ENCODE data around the gene PGLYRP4.

PGLYRP4 gene

DNA sequence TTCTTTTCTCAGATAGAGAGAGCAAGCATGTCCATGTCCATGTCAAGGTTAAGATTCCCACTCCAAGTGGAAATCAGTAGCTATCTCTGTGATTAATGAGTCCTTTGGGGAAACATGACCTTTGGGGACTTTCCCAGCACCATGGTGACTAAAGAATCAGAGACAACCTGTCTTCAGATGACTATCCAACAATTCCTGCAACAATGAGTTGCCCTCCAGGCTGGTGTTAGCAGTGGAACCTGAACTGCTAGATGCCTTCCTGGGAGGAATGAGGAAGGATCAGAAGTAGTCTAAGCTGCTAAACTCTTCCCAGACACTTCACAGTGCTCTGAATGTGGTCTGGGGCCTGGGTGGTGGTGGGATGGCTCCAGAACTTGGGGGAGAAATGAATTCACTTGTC lies 15.5 kb upstream of the PGLYRP4 start:
- Histone ChIP-seq H3K4me3 (ENCODE audit: low read length) (no peak overlapping the region), H3K27me3 (ENCODE audit: control insufficient read depth, low read length) (peaks cover 11% of the 10 kb centered on the region), H3K79me2 (ENCODE audit: control insufficient read depth, low read length) (no peaks in the 10 kb centered on the region), H3K4me1 (ENCODE audit: control insufficient read depth, low read length) (no peaks in the 10 kb centered on the region), H4K20me1 (ENCODE audit: control insufficient read depth, insufficient read depth, low read depth, low read length) (no peaks in the 10 kb centered on the region; the same call in 1 of the 2 replicates), H3K4me2 (ENCODE audit: low read length) (no peak overlapping the region), H3K9me3 (ENCODE audit: control insufficient read depth, insufficient read depth, low read length) (no peaks in the 10 kb centered on the region), H3K27ac (ENCODE audit: low read depth, low read length) (no peak overlapping the region), H3K36me3 (ENCODE audit: control insufficient read depth, low read length) (no peaks in the 10 kb centered on the region), H3F3A (ENCODE audit: control insufficient read depth, insufficient read depth) (no peaks in the 10 kb centered on the region), H3K9me2 (replicated peaks; ENCODE audit: control insufficient read depth, low read length) (no peaks in the 10 kb centered on the region)
- no peak for TF ChIP-seq CTCF (IDR thresholded peaks at IDR 0.05; ENCODE audit: low read depth, low read length, poor library complexity, severe bottlenecking)
- TF ChIP-seq EZH2phosphoT487 (IDR thresholded peaks at IDR 0.05; ENCODE audit: borderline replicate concordance, low read length), result no peak

GRCh38 chr1:153363641-153364040 lies 15.0 kb upstream of the PGLYRP4 start:
- H3K27ac ChIP-seq (ENCODE audit: low read depth, low read length), result no peak overlapping the region
- no peaks in the 10 kb centered on the region for H3K4me1 ChIP-seq (ENCODE audit: control insufficient read depth, low read length)
- peaks cover 11% of the 10 kb centered on the region for H3K27me3 ChIP-seq (ENCODE audit: control insufficient read depth, low read length)
- no peaks in the 10 kb centered on the region for H3K9me2 ChIP-seq (replicated peaks; ENCODE audit: control insufficient read depth, low read length)
- no peaks in the 10 kb centered on the region for H3K79me2 ChIP-seq (ENCODE audit: control insufficient read depth, low read length)
- no peaks in the 10 kb centered on the region for H3K36me3 ChIP-seq (ENCODE audit: control insufficient read depth, low read length)
- TF ChIP-seq EZH2phosphoT487 (IDR thresholded peaks at IDR 0.05; ENCODE audit: borderline replicate concordance, low read length) (no peak), CTCF (IDR thresholded peaks at IDR 0.05; ENCODE audit: low read depth, low read length, poor library complexity, severe bottlenecking) (no peak)
- H3K4me2 ChIP-seq (ENCODE audit: low read length), result no peak overlapping the region
- H3K4me3 ChIP-seq (ENCODE audit: low read length), result no peak overlapping the region
- no peaks in the 10 kb centered on the region for H3F3A ChIP-seq (ENCODE audit: control insufficient read depth, insufficient read depth)
- no peaks in the 10 kb centered on the region; the same call in 1 of the 2 replicates for H4K20me1 ChIP-seq (ENCODE audit: control insufficient read depth, insufficient read depth, low read depth, low read length)
- H3K9me3 ChIP-seq (ENCODE audit: control insufficient read depth, insufficient read depth, low read length), result no peaks in the 10 kb centered on the region

- Histone ChIP-seq H3K27ac (ENCODE audit: low read depth, low read length) (no peak overlapping the region), H3K4me1 (ENCODE audit: control insufficient read depth, low read length) (no peaks in the 10 kb centered on the region), H3F3A (ENCODE audit: control insufficient read depth, insufficient read depth) (no peaks in the 10 kb centered on the region), H3K9me3 (ENCODE audit: control insufficient read depth, insufficient read depth, low read length) (no peaks in the 10 kb centered on the region), H3K4me2 (ENCODE audit: low read length) (no peak overlapping the region), H3K4me3 (ENCODE audit: low read length) (no peak overlapping the region), H3K27me3 (ENCODE audit: control insufficient read depth, low read length) (peaks cover 11% of the 10 kb centered on the region), H3K9me2 (replicated peaks; ENCODE audit: control insufficient read depth, low read length) (no peaks in the 10 kb centered on the region), H4K20me1 (ENCODE audit: control insufficient read depth, insufficient read depth, low read depth, low read length) (no peaks in the 10 kb centered on the region; the same call in 1 of the 2 replicates), H3K79me2 (ENCODE audit: control insufficient read depth, low read length) (no peaks in the 10 kb centered on the region), H3K36me3 (ENCODE audit: control insufficient read depth, low read length) (no peaks in the 10 kb centered on the region)
- TF ChIP-seq CTCF (IDR thresholded peaks at IDR 0.05; ENCODE audit: low read depth, low read length, poor library complexity, severe bottlenecking), result no peak
- no peak for TF ChIP-seq EZH2phosphoT487 (IDR thresholded peaks at IDR 0.05; ENCODE audit: borderline replicate concordance, low read length)
Observed at GRCh38 chr1:153362187-153362775, 13.6 kb upstream of the PGLYRP4 start.

Measured in DOHH2 (cell line).